HG03039 (cell line): ENCODE results near the gene C19orf33.
"Not testable (repeated sequence)": the region's sequence is repeated elsewhere in the genome, so short reads cannot be mapped to it uniquely, and the experiment has no call there.

Experiments used
- ATAC-seq: cut with Tn5 transposase; IDR thresholded peaks from one replicate; pipeline ENCODE4 v1.9.1; 2021; ENCODE audit warnings: mild to moderate bottlenecking, moderate library complexity; ENCODE audit not compliant: unreplicated experiment

C19orf33 gene

DNA sequence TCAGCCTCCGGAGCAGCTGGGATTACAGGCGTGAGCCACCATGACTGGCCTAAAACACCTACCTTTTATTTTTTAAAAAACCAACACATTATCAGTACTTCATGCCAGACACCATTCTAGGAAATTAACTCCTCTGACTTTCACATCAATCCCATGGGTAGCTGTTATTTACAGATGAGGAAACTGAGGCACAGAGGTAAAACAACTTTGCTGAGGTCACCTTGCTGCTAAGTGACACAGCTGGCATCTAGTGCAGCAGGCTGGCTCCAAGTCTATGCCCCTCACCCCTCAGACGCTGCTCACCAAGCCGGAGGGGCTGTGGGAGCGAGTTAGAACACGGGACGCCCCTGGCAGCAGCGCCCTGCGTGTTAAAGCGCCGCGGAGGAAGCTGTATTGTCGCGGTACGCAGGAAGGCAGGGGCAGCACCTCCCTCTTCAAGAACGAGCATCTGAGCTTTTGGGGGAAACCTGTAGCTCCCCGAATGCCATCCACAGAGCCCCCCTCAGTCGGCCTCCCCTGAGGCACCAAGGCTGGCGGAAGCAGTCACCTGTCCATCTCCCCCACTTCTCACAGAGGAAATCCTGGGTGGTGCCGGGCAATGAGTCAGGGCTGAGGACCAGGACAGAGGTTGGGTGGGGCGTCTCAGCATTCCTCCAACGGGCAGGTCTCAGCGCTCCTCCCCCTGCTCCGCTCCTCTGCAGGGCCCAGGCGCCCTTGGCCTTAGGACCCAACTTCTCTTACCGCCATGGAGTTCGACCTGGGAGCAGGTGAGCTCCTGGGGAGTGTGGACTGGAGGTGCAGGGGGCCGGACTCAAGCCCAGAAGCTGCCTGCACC, at the start of gene C19orf33:
Gene C19orf33, plus strand, starts transcription at position 735 of the 835 bp plus-strand sequence. Its CDS starts 11 bp downstream, at position 746.
- no peak for ATAC-seq

DNA sequence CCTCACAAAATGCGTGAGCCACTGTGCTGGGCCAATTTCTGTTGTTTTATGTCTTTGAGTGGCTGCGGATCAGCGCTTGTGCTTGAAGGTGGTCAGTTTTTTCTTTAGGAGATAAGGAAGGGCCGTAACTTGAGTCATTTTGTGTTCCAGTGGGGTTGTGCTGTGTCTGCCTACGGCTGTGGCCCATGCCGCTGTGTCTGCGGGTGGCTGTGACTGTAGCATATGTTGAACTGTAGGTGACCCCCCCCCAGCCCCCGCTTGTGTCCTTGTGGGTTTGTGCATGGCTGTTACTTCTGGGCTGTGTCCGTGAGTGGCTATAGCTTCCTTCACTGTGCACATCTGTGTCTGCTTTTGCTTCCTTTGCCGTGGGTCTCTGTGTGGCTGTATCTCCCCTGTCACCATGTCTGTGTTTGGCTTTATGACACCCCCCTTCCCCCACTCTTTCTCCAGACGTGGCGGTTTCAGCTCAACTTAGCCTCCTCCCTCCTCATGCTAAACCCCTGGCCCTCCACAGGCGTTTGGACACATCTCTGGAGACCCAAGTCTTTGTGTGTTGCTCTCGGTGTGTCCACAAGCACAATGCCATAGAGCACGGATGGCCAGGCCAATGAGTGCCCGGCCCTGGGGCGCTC, 48.6 kb upstream of the C19orf33 start:
- no peak for ATAC-seq

DNA sequence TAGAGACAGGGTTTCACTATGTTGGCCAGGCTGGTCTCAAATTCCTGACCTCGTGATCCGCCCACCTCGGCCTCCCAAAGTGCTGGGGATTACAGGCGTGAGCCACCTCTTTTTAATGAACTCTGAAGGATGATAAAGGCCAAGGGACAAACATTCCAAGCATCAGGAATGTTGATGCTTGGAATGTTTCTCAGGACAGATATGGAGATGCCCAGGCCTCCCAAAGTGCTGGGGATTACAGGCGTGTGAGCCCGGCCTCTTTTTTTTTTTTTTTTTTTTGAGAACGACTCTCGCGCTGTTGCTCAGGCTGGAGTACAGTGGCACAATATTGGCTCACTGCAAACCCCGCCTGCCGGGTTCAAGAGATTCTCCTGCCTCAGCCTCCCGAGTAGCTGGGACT, 42.1 kb upstream of the C19orf33 start:
- not testable (repeated sequence) for ATAC-seq

GRCh38 chr19:38262585-38263268, 41.3 kb upstream of the C19orf33 start:
- ATAC-seq, result no peak

DNA sequence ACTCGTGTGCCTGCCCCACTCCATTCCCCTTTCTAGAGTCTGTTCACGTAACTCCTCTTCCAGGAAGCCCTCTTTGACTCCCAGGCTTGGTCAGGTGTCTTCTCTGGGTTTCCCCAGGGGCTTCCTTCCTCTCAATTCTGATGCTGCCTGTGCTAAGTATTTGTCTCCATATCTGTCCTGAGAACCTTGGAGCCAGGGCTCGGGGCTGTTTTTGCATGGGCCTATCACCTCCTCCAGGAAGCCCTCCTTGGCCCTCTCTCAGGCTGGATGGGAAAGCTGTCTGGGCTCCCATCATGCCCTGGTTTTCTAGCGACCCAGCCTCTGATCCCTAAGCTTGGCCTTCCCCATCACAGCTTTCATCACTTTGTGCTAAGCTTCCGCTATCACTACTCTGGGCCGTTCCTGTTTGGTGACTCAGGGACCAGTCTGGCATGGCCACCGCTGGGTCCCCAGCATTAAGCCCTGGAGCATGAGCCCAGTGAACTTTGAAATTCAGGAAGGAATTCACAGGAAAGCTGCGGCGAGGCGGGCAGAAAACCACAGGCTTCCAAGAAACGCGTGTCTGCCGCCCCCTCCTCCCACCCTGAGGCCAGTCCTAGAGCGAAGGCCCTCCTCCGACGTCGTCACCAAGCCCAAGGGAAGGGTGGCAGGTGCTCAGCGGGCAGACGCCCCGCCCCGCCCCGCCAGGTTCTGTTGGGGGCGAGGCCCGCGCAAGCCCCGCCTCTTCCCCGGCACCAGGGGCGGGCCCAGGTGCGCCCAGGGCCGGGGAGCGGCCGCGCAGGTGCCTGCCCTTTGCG, 40.2 kb upstream of the C19orf33 start:
- no peak for ATAC-seq

GRCh38 chr19:38264486-38265212, 39.4 kb upstream of the C19orf33 start, which contains the start of gene SPINT2:
SPINT2 (plus strand) TSS chr19:38264573; CDS start chr19:38264893, 320 bp downstream.
- ATAC-seq, result no peak

DNA sequence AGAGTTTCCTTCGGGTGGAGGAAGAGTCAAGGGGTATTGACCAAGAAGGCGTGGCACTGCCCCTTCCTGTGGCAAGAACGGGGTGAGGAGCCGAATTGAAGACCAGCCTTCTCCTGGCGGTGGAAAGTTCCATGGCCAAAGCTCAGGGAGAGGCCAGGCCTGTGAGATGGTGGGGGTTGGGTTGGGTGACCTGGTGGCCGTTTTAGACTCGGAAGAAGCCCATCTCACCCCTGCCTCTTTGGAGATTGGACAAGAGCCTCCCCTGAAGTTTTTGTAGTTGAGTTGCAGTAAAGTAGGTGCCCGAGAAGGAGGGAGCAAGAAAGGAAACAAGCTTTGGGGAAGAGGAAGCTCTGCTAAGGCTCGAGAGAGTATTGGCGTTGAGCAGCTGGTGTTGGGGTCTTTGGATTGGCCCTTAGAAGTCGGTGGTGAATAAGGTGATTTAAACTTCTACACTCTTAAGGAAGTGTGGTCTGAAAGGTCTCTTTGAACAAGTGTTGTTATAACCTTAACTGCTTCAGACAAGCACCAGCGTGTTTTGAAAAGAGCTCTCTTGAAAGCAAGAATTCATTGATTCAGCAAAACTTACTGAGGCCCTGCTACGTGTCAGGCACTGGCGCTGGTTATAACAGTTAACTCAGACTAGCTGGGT, 38.7 kb upstream of the C19orf33 start:
- ATAC-seq, result no peak

DNA sequence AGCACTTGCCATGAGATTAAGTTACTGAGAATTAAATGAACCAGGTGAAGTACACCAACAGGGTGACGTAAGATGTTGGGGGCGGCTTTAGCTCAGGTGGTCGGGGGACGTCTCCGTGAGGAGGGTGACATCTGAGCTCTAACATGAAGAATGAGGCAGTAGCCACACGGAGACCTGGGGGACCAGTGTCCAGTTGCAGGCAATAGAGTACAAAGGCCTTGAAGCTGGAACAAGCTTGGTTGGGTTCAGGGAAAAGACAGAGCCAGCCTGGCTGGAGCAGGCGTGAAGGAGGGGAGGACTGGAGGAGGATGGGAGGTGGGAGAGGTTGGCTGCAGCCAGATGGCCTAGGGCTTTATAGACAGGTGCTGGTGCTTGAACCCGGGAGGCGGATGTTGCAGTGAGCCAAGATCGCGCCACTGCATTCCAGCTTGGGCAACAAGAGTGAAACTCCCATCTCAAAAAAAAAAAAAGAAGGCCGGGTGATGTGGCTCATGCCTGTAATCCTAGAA, 38.1 kb upstream of the C19orf33 start:
- no peak for ATAC-seq

GRCh38 chr19:38266981-38267597, 37.0 kb upstream of the C19orf33 start:
- no peak for ATAC-seq

GRCh38 chr19:38267761-38268483, 36.1 kb upstream of the C19orf33 start:
- no peak for ATAC-seq

- ATAC-seq, result no peak
Measured at GRCh38 chr19:38268539-38268938, 35.5 kb upstream of the C19orf33 start.

GRCh38 chr19:38270587-38271167, 33.4 kb upstream of the C19orf33 start:
- no peak for ATAC-seq

GRCh38 chr19:38273499-38273898, 30.6 kb upstream of the C19orf33 start:
- ATAC-seq, result no peak

- ATAC-seq, result no peak
Measured at GRCh38 chr19:38274739-38275138, 29.3 kb upstream of the C19orf33 start.

- ATAC-seq, result no peak
Measured at GRCh38 chr19:38276942-38277517, 27.0 kb upstream of the C19orf33 start.

DNA sequence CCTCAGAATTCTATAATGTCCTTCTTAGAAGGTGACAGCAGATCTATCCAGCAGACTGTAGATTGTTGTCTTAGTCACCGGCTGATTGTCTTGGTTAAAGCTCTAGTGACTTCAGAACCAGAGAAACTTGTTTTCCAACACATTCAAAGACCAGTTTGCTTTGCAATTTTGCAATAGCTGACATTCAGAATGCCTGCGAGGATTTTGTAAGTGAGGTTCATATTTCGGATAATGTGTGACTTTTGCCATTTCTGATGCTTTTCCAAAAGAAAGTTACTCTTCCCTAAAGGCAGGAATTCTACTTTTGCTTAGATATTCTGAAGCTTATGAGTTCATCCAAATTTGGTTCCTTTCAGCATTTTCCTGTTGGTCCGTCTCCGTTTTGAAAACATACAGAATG, 26.5 kb upstream of the C19orf33 start:
- no peak for ATAC-seq

DNA sequence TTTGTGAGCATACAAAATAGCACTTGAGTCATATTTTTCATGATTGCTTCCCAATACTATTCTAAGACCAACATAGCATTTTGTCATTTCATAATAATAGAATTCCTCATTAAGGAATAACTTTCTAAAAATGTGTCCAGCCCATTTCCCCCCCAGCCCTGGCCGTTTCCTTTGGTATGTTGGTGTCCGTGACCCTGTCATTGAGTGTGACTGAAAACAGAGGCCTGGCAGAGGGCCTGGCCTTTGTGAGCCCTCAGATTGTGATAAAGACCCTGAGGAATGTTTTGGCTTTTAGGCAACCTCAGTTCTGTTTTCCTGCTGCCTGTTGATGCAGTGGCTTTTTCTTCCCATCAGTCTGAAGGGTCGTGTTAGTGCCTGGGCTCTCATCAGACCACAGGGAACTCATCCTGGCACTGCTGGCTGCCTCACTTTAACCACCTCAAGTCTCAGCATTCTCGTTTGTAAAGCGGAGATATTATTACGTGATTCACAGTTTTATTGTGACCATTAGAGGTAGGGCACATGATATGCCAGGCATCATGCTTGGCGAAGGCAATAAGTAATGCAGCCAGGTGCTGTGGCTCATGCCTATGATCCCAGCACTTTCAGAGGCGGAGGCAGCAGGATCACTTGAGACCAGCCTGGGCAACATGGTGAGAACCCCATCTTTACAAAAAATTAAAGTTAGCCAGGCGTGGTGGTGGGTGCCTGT, 25.9 kb upstream of the C19orf33 start:
- ATAC-seq, result no peak
